Loucy (cell line): ENCODE results near the gene SLC27A4.

Experiments used
- H2AFZ ChIP-seq: fragments of 200-600 bp; sonication (generic); 2 replicates; pipeline ENCODE4 v1.6.0; 2016; ENCODE audit warnings: antibody characterized with exemption, mild to moderate bottlenecking, low read length, moderate library complexity
- H3F3A ChIP-seq: fragments of 200-600 bp; 2 replicates; pipeline ENCODE4 v1.6.0; 2016; ENCODE audit warnings: antibody characterized with exemption, low read depth, mild to moderate bottlenecking
- H3K27me3 ChIP-seq: fragments of 200-600 bp; sonication (generic); 2 replicates; pipeline ENCODE4 v1.6.1; 2014; ENCODE audit warnings: low read length, mild to moderate bottlenecking; ENCODE audit not compliant: insufficient read depth, poor library complexity, severe bottlenecking
- H3K36me3 ChIP-seq: fragments of 200-600 bp; sonication (generic); 2 replicates; pipeline ENCODE4 v1.6.1; 2016; ENCODE audit warnings: low read length; ENCODE audit not compliant: insufficient read depth
- H3K4me1 ChIP-seq: fragments of 200-600 bp; sonication (generic); 2 replicates; pipeline ENCODE4 v1.5.1; 2014; ENCODE audit warnings: low read length, mild to moderate bottlenecking; ENCODE audit not compliant: insufficient read depth, poor library complexity, severe bottlenecking
- H3K4me2 ChIP-seq: fragments of 200-600 bp; sonication (generic); 2 replicates; pipeline ENCODE4 v1.6.0; 2014; ENCODE audit warnings: antibody characterized with exemption, low read length, low read depth, mild to moderate bottlenecking; ENCODE audit not compliant: poor library complexity, severe bottlenecking
- H3K4me3 ChIP-seq: fragments of 200-600 bp; sonication (generic); 2 replicates; pipeline ENCODE4 v1.5.1; 2014; ENCODE audit warnings: low read length, mild to moderate bottlenecking, mixed read lengths; ENCODE audit not compliant: poor library complexity, severe bottlenecking
- H3K79me2 ChIP-seq: fragments of 200-600 bp; sonication (generic); 2 replicates; pipeline ENCODE4 v1.6.1; 2014; ENCODE audit warnings: low read length; ENCODE audit not compliant: insufficient read depth
- H3K9ac ChIP-seq: fragments of 200-600 bp; sonication (generic); 2 replicates; pipeline ENCODE4 v1.6.0; 2014; ENCODE audit warnings: mild to moderate bottlenecking, low read depth, low read length, moderate library complexity; ENCODE audit not compliant: poor library complexity, severe bottlenecking
- H3K9me2 ChIP-seq: fragments of 200-600 bp; sonication (generic); replicated peaks from 2 replicates; pipeline ENCODE4 v1.6.1; 2016; ENCODE audit warnings: low read depth, low read length, mixed read lengths
- H3K9me3 ChIP-seq: fragments of 200-600 bp; sonication (generic); 2 replicates; pipeline ENCODE4 v1.6.1; 2014; ENCODE audit warnings: mild to moderate bottlenecking, antibody characterized with exemption, low read length, low read depth; ENCODE audit not compliant: insufficient read depth
- H4K20me1 ChIP-seq: fragments of 200-600 bp; sonication (generic); 2 replicates; pipeline ENCODE4 v1.6.0; 2014; ENCODE audit warnings: antibody characterized with exemption, low read length, mild to moderate bottlenecking; ENCODE audit not compliant: insufficient read depth, poor library complexity, severe bottlenecking
- CTCF ChIP-seq: fragments of 200-600 bp; sonication (generic); conservative IDR thresholded peaks from 2 replicates; pipeline ENCODE4 v1.5.1; 2014; ENCODE audit warnings: mild to moderate bottlenecking, antibody characterized with exemption, low read length
- EZH2phosphoT487 ChIP-seq: fragments of 200-600 bp; IDR thresholded peaks from 2 replicates; pipeline ENCODE4 v1.6.1; 2018; ENCODE audit warnings: antibody characterized with exemption, mild to moderate bottlenecking, moderate library complexity, borderline replicate concordance

The SLC27A4 gene

GRCh38 chr9:128309551-128309950 is 30.8 kb upstream of the SLC27A4 start:
- Histone ChIP-seq H3K36me3 (peaks cover 24% of the 10 kb centered on the region; the same call in 1 of the 2 replicates), H3K9me3 (no peaks in the 10 kb centered on the region)

GRCh38 chr9:128310461-128310860 is 29.9 kb upstream of the SLC27A4 start:
- Histone ChIP-seq H3F3A (no peaks in the 10 kb centered on the region), H3K4me1 (no peaks in the 10 kb centered on the region), H3K27me3 (no peaks in the 10 kb centered on the region), H2AFZ (no peak overlapping the region), H3K4me3 (no peak overlapping the region), H3K9ac (no peak overlapping the region), H3K79me2 (no peaks in the 10 kb centered on the region), H3K9me2 (no peaks in the 10 kb centered on the region), H3K4me2 (no peak overlapping the region), H3K9me3 (no peaks in the 10 kb centered on the region), H3K36me3 (peaks cover 29% of the 10 kb centered on the region; the same call in 1 of the 2 replicates), H4K20me1 (no peaks in the 10 kb centered on the region)
- no peak for TF ChIP-seq EZH2phosphoT487
- TF ChIP-seq CTCF = no peak

More at GRCh38 chr9:128309551-128309950, 30.8 kb upstream of the SLC27A4 start:
- Histone ChIP-seq H3K9ac (no peak overlapping the region), H3K79me2 (no peaks in the 10 kb centered on the region), H3F3A (no peaks in the 10 kb centered on the region), H3K4me3 (no peak overlapping the region), H3K9me2 (no peaks in the 10 kb centered on the region), H2AFZ (no peak overlapping the region), H4K20me1 (no peaks in the 10 kb centered on the region), H3K4me1 (no peaks in the 10 kb centered on the region), H3K27me3 (no peaks in the 10 kb centered on the region), H3K4me2 (no peak overlapping the region)
- TF ChIP-seq CTCF (no peak), EZH2phosphoT487 (no peak)

- no peaks in the 10 kb centered on the region for H3K79me2 ChIP-seq
- H3K9ac ChIP-seq = no peak overlapping the region
- no peaks in the 10 kb centered on the region for H3K9me2 ChIP-seq
- no peaks in the 10 kb centered on the region for H3K27me3 ChIP-seq
- no peak overlapping the region for H2AFZ ChIP-seq
- TF ChIP-seq EZH2phosphoT487 (no peak), CTCF (no peak)
- H3K4me2 ChIP-seq = no peak overlapping the region
- no peaks in the 10 kb centered on the region for H3K9me3 ChIP-seq
- no peaks in the 10 kb centered on the region for H3F3A ChIP-seq
- H3K36me3 ChIP-seq = peaks cover 33% of the 10 kb centered on the region; the same call in 1 of the 2 replicates
- H4K20me1 ChIP-seq = no peaks in the 10 kb centered on the region
- no peaks in the 10 kb centered on the region for H3K4me1 ChIP-seq
- no peak overlapping the region for H3K4me3 ChIP-seq
Measured at GRCh38 chr9:128314697-128315096, 25.6 kb upstream of the SLC27A4 start.
